Loucy (cell line): ENCODE measurements around the gene SHISA6.

Source experiments
- H2AFZ ChIP-seq: fragments of 200-600 bp; sonication (generic); 2 replicates; pipeline ENCODE4 v1.6.0; 2016; ENCODE audit warnings: antibody characterized with exemption, mild to moderate bottlenecking, low read length, moderate library complexity
- H3F3A ChIP-seq: fragments of 200-600 bp; 2 replicates; pipeline ENCODE4 v1.6.0; 2016; ENCODE audit warnings: antibody characterized with exemption, low read depth, mild to moderate bottlenecking
- H3K27me3 ChIP-seq: fragments of 200-600 bp; sonication (generic); 2 replicates; pipeline ENCODE4 v1.6.1; 2014; ENCODE audit warnings: low read length, mild to moderate bottlenecking; ENCODE audit not compliant: insufficient read depth, poor library complexity, severe bottlenecking
- H3K36me3 ChIP-seq: fragments of 200-600 bp; sonication (generic); 2 replicates; pipeline ENCODE4 v1.6.1; 2016; ENCODE audit warnings: low read length; ENCODE audit not compliant: insufficient read depth
- H3K4me1 ChIP-seq: fragments of 200-600 bp; sonication (generic); 2 replicates; pipeline ENCODE4 v1.5.1; 2014; ENCODE audit warnings: low read length, mild to moderate bottlenecking; ENCODE audit not compliant: insufficient read depth, poor library complexity, severe bottlenecking
- H3K4me2 ChIP-seq: fragments of 200-600 bp; sonication (generic); 2 replicates; pipeline ENCODE4 v1.6.0; 2014; ENCODE audit warnings: antibody characterized with exemption, low read length, low read depth, mild to moderate bottlenecking; ENCODE audit not compliant: poor library complexity, severe bottlenecking
- H3K4me3 ChIP-seq: fragments of 200-600 bp; sonication (generic); 2 replicates; pipeline ENCODE4 v1.5.1; 2014; ENCODE audit warnings: low read length, mild to moderate bottlenecking, mixed read lengths; ENCODE audit not compliant: poor library complexity, severe bottlenecking
- H3K79me2 ChIP-seq: fragments of 200-600 bp; sonication (generic); 2 replicates; pipeline ENCODE4 v1.6.1; 2014; ENCODE audit warnings: low read length; ENCODE audit not compliant: insufficient read depth
- H3K9ac ChIP-seq: fragments of 200-600 bp; sonication (generic); 2 replicates; pipeline ENCODE4 v1.6.0; 2014; ENCODE audit warnings: mild to moderate bottlenecking, low read depth, low read length, moderate library complexity; ENCODE audit not compliant: poor library complexity, severe bottlenecking
- H3K9me2 ChIP-seq: fragments of 200-600 bp; sonication (generic); replicated peaks from 2 replicates; pipeline ENCODE4 v1.6.1; 2016; ENCODE audit warnings: low read depth, low read length, mixed read lengths
- H3K9me3 ChIP-seq: fragments of 200-600 bp; sonication (generic); 2 replicates; pipeline ENCODE4 v1.6.1; 2014; ENCODE audit warnings: mild to moderate bottlenecking, antibody characterized with exemption, low read length, low read depth; ENCODE audit not compliant: insufficient read depth
- H4K20me1 ChIP-seq: fragments of 200-600 bp; sonication (generic); 2 replicates; pipeline ENCODE4 v1.6.0; 2014; ENCODE audit warnings: antibody characterized with exemption, low read length, mild to moderate bottlenecking; ENCODE audit not compliant: insufficient read depth, poor library complexity, severe bottlenecking
- CTCF ChIP-seq: fragments of 200-600 bp; sonication (generic); conservative IDR thresholded peaks from 2 replicates; pipeline ENCODE4 v1.5.1; 2014; ENCODE audit warnings: mild to moderate bottlenecking, antibody characterized with exemption, low read length
- EZH2phosphoT487 ChIP-seq: fragments of 200-600 bp; IDR thresholded peaks from 2 replicates; pipeline ENCODE4 v1.6.1; 2018; ENCODE audit warnings: antibody characterized with exemption, mild to moderate bottlenecking, moderate library complexity, borderline replicate concordance

The SHISA6 gene

GRCh38 chr17:11612956-11613355 lies 371.9 kb downstream of the SHISA6 start:
- H3F3A ChIP-seq = no peaks in the 10 kb centered on the region
- no peak overlapping the region for H3K9ac ChIP-seq
- no peaks in the 10 kb centered on the region for H3K79me2 ChIP-seq
- H4K20me1 ChIP-seq = no peaks in the 10 kb centered on the region
- H3K9me3 ChIP-seq = no peaks in the 10 kb centered on the region
- no peaks in the 10 kb centered on the region for H3K27me3 ChIP-seq
- H3K9me2 ChIP-seq = no peaks in the 10 kb centered on the region
- no peak overlapping the region for H2AFZ ChIP-seq
- TF ChIP-seq CTCF (no peak), EZH2phosphoT487 (no peak)
- H3K36me3 ChIP-seq = no peaks in the 10 kb centered on the region
- H3K4me2 ChIP-seq = no peak overlapping the region
- no peaks in the 10 kb centered on the region for H3K4me1 ChIP-seq
- H3K4me3 ChIP-seq = no peak overlapping the region
